ENCODE results near the gene IRF6.

DNA sequence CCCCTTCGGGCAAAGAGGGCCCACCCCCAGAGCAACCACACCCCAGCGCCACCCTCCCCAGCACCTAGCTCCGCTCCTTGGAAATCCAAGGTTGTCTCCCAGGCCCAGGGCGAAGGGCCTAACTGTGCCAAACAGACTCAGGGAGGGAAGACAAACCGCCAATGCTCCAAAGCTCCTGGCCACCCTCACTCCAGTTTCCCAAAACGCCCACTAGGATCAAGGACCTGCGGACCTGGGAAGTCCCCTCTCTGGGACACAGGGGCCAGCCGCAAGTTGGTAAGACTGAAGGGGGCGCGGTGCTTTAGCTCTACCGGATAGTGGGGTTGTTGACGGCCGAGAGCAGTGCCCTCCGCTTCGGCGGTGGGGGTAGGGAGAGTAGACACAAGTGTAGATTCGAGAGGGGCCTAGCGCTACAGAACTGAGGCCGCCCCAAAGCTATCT lies 581 bp downstream of the IRF6 start:
- TF ChIP-seq CTCF (IDR thresholded peaks at IDR 0.05) (no peak), POLR2A (IDR thresholded peaks at IDR 0.05) (no peak)
